Stomach (tissue), 9 donors: ENCODE measurements around the gene ACMSD. TPM values are rescaled to one million over a fixed set of nuclear protein-coding genes. Genes with fewer than 3 reads are reported as not detected.
"Not testable (repeated sequence)": the region's sequence is repeated elsewhere in the genome, so short reads cannot be mapped to it uniquely, and the experiment has no call there.

ENCODE experiments used
- DNase-seq, 2 donors: peaks; one replicate each; pipeline versions ENCODE4 v3.0.0 to v3.0.0-alpha.2; 2013 to 2019
- H3K27ac ChIP-seq, 5 donors: fragments of 200-600 bp in 4 of 5; sonication (generic) in 4 of 5; one replicate each; pipeline ENCODE4 v1.5.1; 2013 to 2019; ENCODE audit warnings: mild to moderate bottlenecking in 1 of 5, moderate library complexity in 1 of 5
- H3K27me3 ChIP-seq, 3 donors: fragments of 200-600 bp; sonication (generic); one replicate each; pipeline ENCODE4 v1.5.1; 2017 to 2019; ENCODE audit warnings: mixed run types in 1 of 3
- H3K36me3 ChIP-seq, 4 donors: fragments of 200-600 bp; sonication (generic); 1 replicate in 3 of 4; 2 replicates in 1 of 4; pipeline ENCODE4 v1.5.1; 2016 to 2019
- H3K4me1 ChIP-seq, 4 donors: fragments of 200-600 bp; sonication (generic); one replicate each; pipeline ENCODE4 v1.5.1; 2016 to 2019
- H3K4me3 ChIP-seq, 4 donors: fragments of 200-600 bp; sonication (generic) in 3 of 4; one replicate each; pipeline ENCODE4 v1.5.1; 2016 to 2019; ENCODE audit warnings: mild to moderate bottlenecking in 1 of 4
- H3K9me3 ChIP-seq, 4 donors: fragments of 200-600 bp; sonication (generic); one replicate each; pipeline ENCODE4 v1.5.1; 2016 to 2019
- CTCF ChIP-seq, 7 experiments: fragments of 450-650 bp in 4 of 7; fragments of 200-600 bp in 3 of 7; sonication (generic) in 3 of 7; IDR thresholded peaks; one replicate each; pipeline ENCODE4 v1.5.1; 2016 to 2019; ENCODE audit warnings: antibody characterized with exemption in 7 of 7, control low read depth in 2 of 7, mild to moderate bottlenecking in 1 of 7
- EP300 ChIP-seq: sonication (generic); formaldehyde crosslinking; IDR thresholded peaks from one replicate; pipeline ENCODE4 v1.6.1; 2017; ENCODE audit warnings: antibody characterized with exemption
- POLR2A ChIP-seq, 4 donors: fragments of 450-650 bp; IDR thresholded peaks; one replicate each; pipeline ENCODE4 v1.6.1; 2016; ENCODE audit warnings: antibody characterized with exemption in 4 of 4, control low read depth in 2 of 4, mild to moderate bottlenecking in 1 of 4, moderate library complexity in 1 of 4
- POLR2AphosphoS5 ChIP-seq, 3 donors: sonication (generic); formaldehyde crosslinking; IDR thresholded peaks; one replicate each; pipeline ENCODE4 v1.6.1; 2016; ENCODE audit warnings: antibody characterized with exemption in 3 of 3
- WGBS, 5 donors: extraction: QIAGEN DNeasy Blood & Tissue Kit in 3 of 5; methylation state at CpG; one replicate each; pipeline versions ENCODE4 v1.1.5 to v1.1.7; 2013 to 2018; 5-methylcytosine and 5-hydroxymethylcytosine counted together
- intact Hi-C: fragments of 100-400 bp; cut with DNase I; formaldehyde crosslinking; loops from one replicate; pipeline ENCODE4 v1.15.1; 2023; ENCODE audit warnings: low total_unique reads
- polyA plus RNA-seq, 3 donors: library from polyadenylated mRNA; stranded (reverse); fragments of 200-250 nt; gene quantifications; one replicate each; pipeline ENCODE4 v1.2.3, GENCODE V29; 2013
- total RNA-seq, 5 donors: library from RNA; depleted of rRNA; stranded (reverse); fragments of >200 nt; gene quantifications; one replicate each; pipeline versions ENCODE4 v1.1.0 to v1.2.3, GENCODE V29; 2014 to 2016
- donor health status: healthy with polysubstance abuse.
- donor health status: Bipolar disorder and iron deficiency.
- donor health status: healthy.

The ACMSD gene
- total and polyA plus RNA-seq, 8 donors: not detected

GRCh38 chr2:134899204-134899603 is 60.8 kb downstream of the ACMSD start:
- intact Hi-C loops: no loop called here

DNA sequence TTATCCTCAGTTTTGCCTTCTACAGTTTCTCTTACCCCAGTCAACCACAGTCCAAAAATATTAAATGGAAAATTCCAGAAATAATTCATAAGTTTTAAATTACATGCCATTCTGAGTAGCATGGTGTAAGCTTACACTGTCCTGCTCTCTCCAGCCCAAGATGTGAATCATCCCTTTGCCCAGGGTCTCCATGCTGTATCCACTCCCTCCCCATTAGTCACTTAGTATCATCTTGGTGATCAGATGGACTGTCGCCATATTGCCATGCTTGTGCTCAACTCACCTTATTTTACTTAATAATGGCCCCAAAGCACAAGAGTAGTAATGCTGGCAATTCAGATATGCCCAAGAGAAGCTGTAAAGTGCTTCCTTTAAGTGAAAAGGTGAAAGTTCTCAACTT is 61.7 kb downstream of the ACMSD start:
- TF ChIP-seq POLR2AphosphoS5 (IDR thresholded peaks at IDR 0.05) (no peak), EP300 (no peak), CTCF (IDR thresholded peaks at IDR 0.05) (no peak), POLR2A (IDR thresholded peaks at IDR 0.05) (no peak)
- Histone ChIP-seq H3K27ac (no peak overlapping the region), H3K27me3 (no peaks in the 10 kb centered on the region), H3K9me3 (no peaks in the 10 kb centered on the region), H3K4me1 (peaks cover 0 to 8% (median 0%) of the 10 kb centered on the region in 4 donors), H3K36me3 (no peaks in the 10 kb centered on the region), H3K4me3 (no peak overlapping the region)
- DNase-seq: no peak
- WGBS, 5 donors: 80 to 100% (median 95%) methylated on average over 1 of the region's 1 CpG
- intact Hi-C loops: loop anchor here (10.0 kb wide), 1 partner anchor 435 kb away; no protein-coding TSS in a partner anchor

More at GRCh38 chr2:134899204-134899603, 60.8 kb downstream of the ACMSD start:
- TF ChIP-seq CTCF (IDR thresholded peaks at IDR 0.05): no peak
- TF ChIP-seq EP300: no peak
- no peak for TF ChIP-seq POLR2A (IDR thresholded peaks at IDR 0.05)
- no peak overlapping the region for H3K27ac ChIP-seq
- no peaks in the 10 kb centered on the region for H3K36me3 ChIP-seq
- H3K27me3 ChIP-seq: no peaks in the 10 kb centered on the region
- DNase-seq: no peak
- peaks cover 0 to 8% (median 0%) of the 10 kb centered on the region in 4 donors for H3K4me1 ChIP-seq
- H3K9me3 ChIP-seq: no peaks in the 10 kb centered on the region
- H3K4me3 ChIP-seq: no peak overlapping the region

DNA sequence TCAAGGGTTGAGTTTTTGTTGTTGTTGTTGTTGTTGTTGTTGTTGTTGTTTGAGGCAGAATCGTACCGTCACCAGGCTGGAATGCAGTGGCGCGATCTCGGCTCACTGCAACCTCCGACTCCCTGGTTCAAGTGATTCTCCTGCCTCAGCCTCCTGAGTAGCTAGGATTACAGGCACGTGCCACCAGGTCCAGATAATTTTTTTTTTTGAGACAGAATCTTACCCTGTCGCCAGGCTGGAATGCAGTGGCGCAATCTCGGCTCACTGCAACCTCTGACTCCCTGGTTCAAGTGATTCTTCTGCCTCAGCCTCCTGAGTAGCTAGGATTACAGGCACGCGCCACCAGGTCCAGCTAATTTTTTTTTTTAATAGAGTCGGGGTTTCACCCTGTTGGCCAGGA is 65.3 kb downstream of the ACMSD start:
- not testable (repeated sequence) for H3K36me3 ChIP-seq, DNase-seq, H3K4me1 ChIP-seq, H3K9me3 ChIP-seq, H3K27ac ChIP-seq, H3K4me3 ChIP-seq, H3K27me3 ChIP-seq
- 89 to 95% (median 95%) methylated on average over 13 of the region's 13 CpGs for WGBS, 5 donors
- intact Hi-C loops: loop anchor here (10.0 kb wide), 1 partner anchor 439 kb away; no protein-coding TSS in a partner anchor

DNA sequence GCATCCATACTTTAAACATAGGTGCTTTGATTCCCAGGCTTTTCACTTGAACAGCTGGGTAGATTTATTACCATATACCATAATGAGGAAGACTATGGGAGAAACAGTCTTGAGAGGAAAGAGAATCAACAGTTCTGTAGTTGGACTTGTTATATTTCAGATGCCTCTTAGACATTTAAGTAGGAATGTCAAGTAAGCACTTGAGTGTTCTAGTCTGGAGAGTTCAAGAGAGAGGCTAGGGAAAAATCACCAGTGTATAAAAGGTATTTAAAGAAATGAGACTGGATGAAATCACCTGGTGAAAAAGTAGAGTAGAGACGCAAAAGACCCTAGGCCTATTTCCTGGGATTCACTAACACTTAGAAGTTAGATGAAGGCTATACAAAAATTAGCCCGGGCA is 66.8 kb downstream of the ACMSD start:
- Histone ChIP-seq H3K9me3 (no peaks in the 10 kb centered on the region), H3K4me1 (no peaks in the 10 kb centered on the region), H3K27me3 (no peaks in the 10 kb centered on the region), H3K36me3 (no peaks in the 10 kb centered on the region), H3K27ac (no peak overlapping the region), H3K4me3 (no peak overlapping the region)
- intact Hi-C loops: loop anchor here (10.0 kb wide), 1 partner anchor 440 kb away; no protein-coding TSS in a partner anchor
- no peak for TF ChIP-seq POLR2AphosphoS5 (IDR thresholded peaks at IDR 0.05)
- TF ChIP-seq POLR2A (IDR thresholded peaks at IDR 0.05): no peak
- no peak for TF ChIP-seq EP300
- TF ChIP-seq CTCF (IDR thresholded peaks at IDR 0.05): no peak
- DNase-seq: no peak
- 92 to 99% (median 95%) methylated on average over 2 of the region's 2 CpGs for WGBS, 5 donors

DNA sequence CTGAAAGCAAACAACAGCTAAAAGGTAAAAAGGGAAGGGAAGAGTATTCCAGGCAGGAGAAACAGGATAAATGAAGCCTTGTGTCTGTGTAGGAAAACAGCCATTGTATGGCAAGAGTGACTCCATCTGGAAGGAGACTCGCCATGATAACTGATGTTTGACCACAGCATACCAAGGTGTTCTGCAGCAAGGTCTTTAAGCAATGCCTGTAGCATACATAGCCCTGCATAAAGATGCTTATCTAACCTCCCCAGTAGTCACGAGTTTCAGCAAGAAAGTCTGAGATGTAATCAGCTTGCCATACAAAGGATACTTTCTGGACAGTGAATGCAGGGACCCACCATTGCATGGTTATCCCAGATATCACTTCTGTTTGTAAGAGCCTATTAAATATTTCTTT is 68.3 kb downstream of the ACMSD start:
- H3K27me3 ChIP-seq: no peaks in the 10 kb centered on the region
- 53 to 79% (median 58%) methylated on average over 2 of the region's 2 CpGs for WGBS, 5 donors
- no peak overlapping the region for H3K4me3 ChIP-seq
- TF ChIP-seq POLR2AphosphoS5 (IDR thresholded peaks at IDR 0.05) (no peak), POLR2A (IDR thresholded peaks at IDR 0.05) (no peak), CTCF (IDR thresholded peaks at IDR 0.05) (no peak), EP300 (no peak)
- no peak overlapping the region for H3K27ac ChIP-seq
- intact Hi-C loops: loop anchor here (10.0 kb wide), 1 partner anchor 442 kb away; no protein-coding TSS in a partner anchor
- H3K9me3 ChIP-seq: no peaks in the 10 kb centered on the region
- H3K4me1 ChIP-seq: no peaks in the 10 kb centered on the region
- no peak for DNase-seq
- H3K36me3 ChIP-seq: no peaks in the 10 kb centered on the region

- H3K36me3 ChIP-seq, H3K4me3 ChIP-seq, H3K27ac ChIP-seq, H3K4me1 ChIP-seq, DNase-seq, H3K9me3 ChIP-seq, H3K27me3 ChIP-seq: not testable (repeated sequence)
- 67 to 95% (median 84%) methylated on average over 1 of the region's 1 CpG for WGBS, 5 donors
- intact Hi-C loops: loop anchor here (10.0 kb wide), 1 partner anchor 443 kb away; no protein-coding TSS in a partner anchor
Observed at GRCh38 chr2:134907441-134908116, 69.2 kb downstream of the ACMSD start.
